Uterus (tissue), 4 donors: ENCODE results near the gene C14orf132. TPM values are rescaled to one million over a fixed set of nuclear protein-coding genes. Genes with fewer than 3 reads are reported as not detected.
A peak's percentile ranks its signal among the peaks of the same experiment; 100 is the strongest.

Experiments used
- DNase-seq, 2 donors: peaks; one replicate each; pipeline ENCODE4 v3.0.0-alpha.2; 2019 to 2020
- H3K27ac ChIP-seq, 2 donors: fragments of 200-600 bp; sonication (generic); 1 replicate in 1 of 2; 2 replicates in 1 of 2; pipeline ENCODE4 v1.5.1; 2016 to 2018
- H3K27me3 ChIP-seq, 2 donors: fragments of 200-600 bp; sonication (generic); one replicate each; pipeline ENCODE4 v1.5.1; 2018 to 2019; ENCODE audit warnings: control low read depth in 1 of 2
- H3K36me3 ChIP-seq, 2 donors: fragments of 200-600 bp; sonication (generic); one replicate each; pipeline ENCODE4 v1.5.1; 2019; ENCODE audit warnings: control low read depth in 1 of 2
- H3K4me1 ChIP-seq, 2 donors: fragments of 200-600 bp; sonication (generic); one replicate each; pipeline ENCODE4 v1.5.1; 2018 to 2019; ENCODE audit warnings: control low read depth in 1 of 2
- H3K4me3 ChIP-seq, 2 donors: fragments of 200-600 bp; sonication (generic); 1 replicate in 1 of 2; 2 replicates in 1 of 2; pipeline ENCODE4 v1.5.1; 2018 to 2019; ENCODE audit warnings: mild to moderate bottlenecking in 1 of 2
- H3K9me3 ChIP-seq, 2 donors: fragments of 200-600 bp; sonication (generic); one replicate each; pipeline ENCODE4 v1.5.1; 2019; ENCODE audit warnings: control low read depth in 1 of 2
- CTCF ChIP-seq, 4 experiments: fragments of 200-600 bp in 2 of 4; fragments of 450-650 bp in 2 of 4; sonication (generic) in 2 of 4; IDR thresholded peaks; one replicate each; pipeline ENCODE4 v1.5.1; 2016 to 2019; ENCODE audit warnings: antibody characterized with exemption in 4 of 4, mild to moderate bottlenecking in 2 of 4, moderate library complexity in 1 of 4
- POLR2A ChIP-seq, 2 donors: fragments of 450-650 bp; IDR thresholded peaks; one replicate each; pipeline ENCODE4 v1.6.1; 2016; ENCODE audit warnings: antibody characterized with exemption in 2 of 2, mild to moderate bottlenecking in 1 of 2, moderate library complexity in 1 of 2
- intact Hi-C: fragments of 100-400 bp; cut with DNase I; formaldehyde crosslinking; loops from one replicate; pipeline ENCODE4 v1.15.1; 2023; ENCODE audit warnings: low total_unique reads
- total RNA-seq, 4 donors: library from RNA; depleted of rRNA in 3 of 4; stranded (reverse); fragments of >200 nt in 3 of 4; gene quantifications; one replicate each; pipeline versions ENCODE4 v1.1.0 to v1.2.4, GENCODE V29; 2014 to 2023
- donor health status: DM: yes; HTN: yes; CAD: no.

C14orf132 gene
- total RNA-seq, 4 donors from 2014 or later: 10.5 to 60.1 (median 16.0) TPM

DNA sequence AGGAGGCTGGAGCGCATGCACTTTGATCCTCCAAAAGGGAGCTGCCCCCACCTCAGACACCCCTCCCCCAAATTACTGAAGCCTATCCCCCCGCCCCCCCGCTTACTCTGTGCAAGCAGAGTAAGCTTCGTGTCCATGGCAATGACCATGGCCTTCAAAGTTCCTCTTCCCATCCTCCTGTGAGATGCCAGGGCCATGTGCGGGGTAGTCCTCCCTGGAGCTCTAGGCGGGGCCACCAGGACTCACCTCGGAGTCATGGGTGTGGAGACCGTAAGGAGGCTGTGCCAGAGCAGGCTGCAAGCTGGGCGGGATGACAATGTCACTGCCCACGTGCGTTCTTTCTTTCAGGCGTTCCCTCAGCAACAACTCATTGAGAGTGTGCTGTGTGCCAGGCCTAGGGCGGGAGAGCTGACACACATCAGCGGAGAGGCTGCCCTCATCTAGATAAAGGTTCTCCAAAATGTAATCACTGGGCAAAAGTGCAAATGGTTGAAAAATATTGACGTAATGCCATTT lies 66.8 kb downstream of the C14orf132 start:
- DNase-seq: peak; percentile 40 to 43
- no peaks in the 10 kb centered on the region for H3K9me3 ChIP-seq
- peak overlapping the region; percentile 64 to 69 for H3K27ac ChIP-seq
- TF ChIP-seq CTCF (IDR thresholded peaks at IDR 0.05) (no peak), POLR2A (IDR thresholded peaks at IDR 0.05) (no peak)
- intact Hi-C loops: loop anchor here (5.0 kb wide), 1 partner anchor 171 kb away; no protein-coding TSS in a partner anchor
- no peak overlapping the region for H3K4me3 ChIP-seq
- no peaks in the 10 kb centered on the region for H3K36me3 ChIP-seq
- H3K4me1 ChIP-seq: no peaks in the 10 kb centered on the region
- no peaks in the 10 kb centered on the region for H3K27me3 ChIP-seq

DNA sequence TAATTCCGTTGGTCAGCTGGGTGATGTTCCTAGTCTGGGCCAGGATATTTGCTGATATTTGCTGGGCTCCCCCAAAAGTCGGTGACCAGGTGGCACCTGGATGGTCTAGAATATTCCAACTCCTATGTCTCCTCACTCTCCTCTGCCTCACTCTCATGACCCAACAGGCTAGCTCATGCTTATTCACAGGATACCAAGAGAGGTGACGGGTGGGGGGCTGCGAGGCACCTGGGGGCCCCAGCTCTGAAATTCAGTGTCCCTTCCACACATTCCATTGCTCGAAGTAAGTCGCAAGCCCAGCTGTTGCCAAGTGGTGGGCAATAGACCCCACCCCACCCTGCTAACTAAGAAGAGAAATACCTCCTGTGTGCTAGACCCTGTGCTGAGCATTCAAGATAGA lies 67.7 kb downstream of the C14orf132 start:
- H3K36me3 ChIP-seq: no peaks in the 10 kb centered on the region
- no peaks in the 10 kb centered on the region for H3K4me1 ChIP-seq
- intact Hi-C loops: loop anchor here (5.0 kb wide), 1 partner anchor 170 kb away; no protein-coding TSS in a partner anchor
- TF ChIP-seq POLR2A (IDR thresholded peaks at IDR 0.05): no peak
- no peak for TF ChIP-seq CTCF (IDR thresholded peaks at IDR 0.05)
- DNase-seq: no peak
- no peaks in the 10 kb centered on the region for H3K9me3 ChIP-seq
- H3K4me3 ChIP-seq: no peak overlapping the region
- no peaks in the 10 kb centered on the region for H3K27me3 ChIP-seq
- H3K27ac ChIP-seq: no peak overlapping the region

- Histone ChIP-seq H3K4me3 (no peak overlapping the region), H3K27ac (no peak overlapping the region), H3K36me3 (no peaks in the 10 kb centered on the region), H3K27me3 (no peaks in the 10 kb centered on the region), H3K4me1 (no peaks in the 10 kb centered on the region), H3K9me3 (no peaks in the 10 kb centered on the region)
- DNase-seq: no peak
- intact Hi-C loops: loop anchor here (5.0 kb wide), 1 partner anchor 169 kb away; no protein-coding TSS in a partner anchor
- no peak for TF ChIP-seq POLR2A (IDR thresholded peaks at IDR 0.05)
These were observed 69.1 kb downstream of the C14orf132 start for GRCh38 chr14:96108061-96108795.

GRCh38 chr14:96108911-96109310 lies 69.7 kb downstream of the C14orf132 start:
- no peaks in the 10 kb centered on the region for H3K4me1 ChIP-seq
- DNase-seq: no peak
- H3K27ac ChIP-seq: no peak overlapping the region
- H3K4me3 ChIP-seq: no peak overlapping the region
- H3K36me3 ChIP-seq: no peaks in the 10 kb centered on the region
- H3K9me3 ChIP-seq: no peaks in the 10 kb centered on the region
- no peak for TF ChIP-seq CTCF (IDR thresholded peaks at IDR 0.05)
- TF ChIP-seq POLR2A (IDR thresholded peaks at IDR 0.05): no peak
- intact Hi-C loops: loop anchor here (5.0 kb wide), 1 partner anchor 168 kb away; no protein-coding TSS in a partner anchor
- H3K27me3 ChIP-seq: no peaks in the 10 kb centered on the region

DNA sequence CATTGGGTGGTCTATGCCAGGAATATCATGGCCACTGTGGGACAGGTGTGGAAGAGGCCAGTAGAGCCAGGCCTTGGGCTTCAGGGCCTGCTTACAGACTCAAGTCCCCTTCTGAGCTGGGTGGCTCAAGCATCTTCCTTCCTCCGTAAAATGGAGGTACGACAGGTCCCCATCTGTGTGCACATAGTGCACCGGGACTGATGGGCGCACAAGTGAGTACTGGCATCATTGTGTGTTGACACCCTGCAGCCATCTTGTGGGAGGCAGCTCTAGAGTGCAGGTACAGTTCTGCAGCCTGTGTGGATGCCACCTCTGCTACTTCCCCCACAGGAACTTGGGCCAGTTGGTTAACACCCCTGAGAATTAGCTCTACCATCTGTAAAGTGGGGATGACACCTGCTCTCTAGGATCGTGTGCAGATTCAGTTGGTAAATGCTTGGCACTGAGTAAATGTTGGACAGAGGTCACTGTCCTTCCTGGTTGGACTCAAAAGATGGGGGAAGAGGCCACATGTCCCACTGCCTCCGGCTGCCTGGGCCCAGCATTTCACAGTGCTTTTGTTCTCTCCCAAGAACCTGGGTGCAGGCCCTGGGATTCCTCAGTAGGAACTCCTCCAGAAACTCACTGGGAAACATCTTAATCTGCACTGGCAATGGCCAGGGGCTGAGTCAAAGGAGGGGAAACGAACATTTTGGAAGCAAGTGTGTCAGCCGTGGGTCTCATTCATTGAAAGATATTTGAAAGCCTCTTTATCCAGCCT lies 70.6 kb downstream of the C14orf132 start:
- H3K9me3 ChIP-seq: no peaks in the 10 kb centered on the region
- no peaks in the 10 kb centered on the region for H3K4me1 ChIP-seq
- no peak overlapping the region for H3K4me3 ChIP-seq
- DNase-seq: no peak
- no peaks in the 10 kb centered on the region for H3K36me3 ChIP-seq
- no peaks in the 10 kb centered on the region for H3K27me3 ChIP-seq
- H3K27ac ChIP-seq: no peak overlapping the region
- intact Hi-C loops: loop anchor here (5.0 kb wide), 1 partner anchor 168 kb away; no protein-coding TSS in a partner anchor
- no peak for TF ChIP-seq CTCF (IDR thresholded peaks at IDR 0.05)
- TF ChIP-seq POLR2A (IDR thresholded peaks at IDR 0.05): no peak
